Measurements from ENCODE around the gene VAV2.

VAV2 gene

DNA sequence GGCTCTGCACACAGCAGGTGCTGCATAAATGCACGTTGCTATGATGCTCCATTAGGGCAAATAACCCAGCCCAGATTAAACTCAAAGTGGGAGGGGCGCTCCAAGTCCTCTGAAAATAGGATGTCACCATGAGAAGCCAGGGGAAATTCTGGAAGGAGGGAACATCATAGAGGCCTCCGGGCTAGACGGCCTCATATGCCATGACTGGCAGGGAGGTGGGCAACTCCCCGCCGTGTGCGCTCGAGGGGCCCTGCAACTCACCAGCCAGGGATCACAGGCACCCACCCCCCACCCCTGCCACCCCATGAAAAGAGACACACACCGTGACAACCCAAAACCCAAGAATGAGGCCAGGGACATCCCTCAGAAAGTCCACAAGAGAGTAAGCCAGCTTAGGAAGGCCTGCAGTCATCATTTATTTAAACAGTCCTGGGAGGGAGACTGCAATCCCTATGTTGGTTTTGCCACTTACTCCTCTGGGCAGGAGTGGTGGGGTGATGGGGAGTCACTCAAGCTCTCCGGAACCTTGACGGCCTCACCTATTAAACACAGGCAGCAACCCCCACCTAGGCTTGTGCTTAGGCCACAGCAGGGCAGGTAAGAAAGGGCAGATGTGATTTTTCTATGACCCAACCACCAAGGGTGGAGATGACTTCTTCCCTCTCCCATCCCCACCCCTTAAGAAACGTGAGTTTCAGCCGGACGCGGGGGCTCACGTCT lies 4.0 kb downstream of the VAV2 start:
- DNase-seq (ENCODE audit: insufficient read length, low spot score) = no peak
- FAIRE-seq = no peak
- TF ChIP-seq CTCF (IDR thresholded peaks at IDR 0.05; ENCODE audit: insufficient read depth, missing control alignments) = no peak

DNA sequence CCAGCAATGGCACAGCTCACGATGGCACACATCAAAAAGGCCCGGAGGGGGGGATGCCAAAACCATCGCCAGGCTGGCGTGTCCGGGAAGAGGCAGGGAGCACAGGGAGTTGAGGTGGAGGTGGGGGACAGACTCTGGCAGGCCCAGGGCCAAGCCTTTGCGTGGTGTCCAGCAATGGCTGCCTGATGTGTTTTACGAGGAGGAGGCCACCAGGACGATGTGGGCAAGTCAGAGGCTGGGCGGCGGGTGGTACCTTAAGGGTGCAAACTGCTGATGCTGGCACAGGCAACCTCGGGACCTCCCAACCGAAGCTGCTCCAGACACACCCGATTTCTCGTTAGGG lies 4.7 kb downstream of the VAV2 start:
- FAIRE-seq = no peak
- no peak for TF ChIP-seq CTCF (IDR thresholded peaks at IDR 0.05; ENCODE audit: insufficient read depth, missing control alignments)
- DNase-seq (ENCODE audit: insufficient read length, low spot score) = no peak

GRCh38 chr9:133986774-133987445 lies 5.2 kb downstream of the VAV2 start:
- FAIRE-seq = no peak
- TF ChIP-seq CTCF (IDR thresholded peaks at IDR 0.05; ENCODE audit: insufficient read depth, missing control alignments) = no peak
- no peak for DNase-seq (ENCODE audit: insufficient read length, low spot score)

- no peak for DNase-seq (ENCODE audit: insufficient read length, low spot score)
- no peak for TF ChIP-seq CTCF (IDR thresholded peaks at IDR 0.05; ENCODE audit: insufficient read depth, missing control alignments)
- no peak for FAIRE-seq
These were observed 6.1 kb downstream of the VAV2 start for GRCh38 chr9:133986061-133986460.

GRCh38 chr9:133982971-133983720 lies 9.0 kb downstream of the VAV2 start:
- DNase-seq (ENCODE audit: insufficient read length, low spot score) (no peak), FAIRE-seq (no peak)
- TF ChIP-seq CTCF (IDR thresholded peaks at IDR 0.05; ENCODE audit: insufficient read depth, missing control alignments) = no peak

GRCh38 chr9:133981958-133982681 lies 10.0 kb downstream of the VAV2 start:
- DNase-seq (ENCODE audit: insufficient read length, low spot score) = no peak
- no peak for FAIRE-seq
- no peak for TF ChIP-seq CTCF (IDR thresholded peaks at IDR 0.05; ENCODE audit: insufficient read depth, missing control alignments)

Measured in D721Med (cell line).